IMR-90 (cell line): ENCODE data around the gene PCCA.

Experiments
- CTCF ChIP-seq: conservative IDR thresholded peaks from 2 replicates; pipeline ENCODE4 v1.5.1; 2012; ENCODE audit warnings: mild to moderate bottlenecking, low read depth, low read length, improper control_type of control experiment
- POLR2A ChIP-seq: IDR thresholded peaks from 2 replicates; pipeline ENCODE4 v1.6.1; 2012; ENCODE audit warnings: mild to moderate bottlenecking, low read depth, low read length
- RFX5 ChIP-seq: IDR thresholded peaks from 2 replicates; pipeline ENCODE4 v1.8.0; 2012; ENCODE audit warnings: low read depth, mild to moderate bottlenecking, low read length, moderate library complexity

GRCh38 chr13:100179276-100179675 lies 90.4 kb downstream of the PCCA start:
- TF ChIP-seq POLR2A: no peak
- no peak for TF ChIP-seq RFX5
- TF ChIP-seq CTCF: no peak
